Ramos (cell line): Measurements from ENCODE around the gene SF3B1.
"Not testable (repeated sequence)": the region's sequence is repeated elsewhere in the genome, so short reads cannot be mapped to it uniquely, and the experiment has no call there.

ENCODE experiments used
- in situ Hi-C: fragments of 300-500 bp; cut with MboI; formaldehyde crosslinking; loops from one replicate; pipeline ENCODE4 v1.14.3; 2022; ENCODE audit warnings: low sequenced_read_pairs; ENCODE audit not compliant: unreplicated experiment

The SF3B1 gene

GRCh38 chr2:197434541-197435513 is at the start of gene SF3B1:
SF3B1 (minus strand) TSS chr2:197435028; CDS start chr2:197434999, 29 bp downstream.
- in situ Hi-C loops: no loop called here

- in situ Hi-C loops: not testable (repeated sequence)
Observed at GRCh38 chr2:197484248-197484647, 49.4 kb upstream of the SF3B1 start.

GRCh38 chr2:197480165-197481036 is 45.6 kb upstream of the SF3B1 start:
- in situ Hi-C loops: no loop called here

GRCh38 chr2:197477797-197478196 is 43.0 kb upstream of the SF3B1 start:
- in situ Hi-C loops: no loop called here

- in situ Hi-C loops: no loop called here
Observed at GRCh38 chr2:197472166-197472565, 37.3 kb upstream of the SF3B1 start.

GRCh38 chr2:197464175-197464574 is 29.3 kb upstream of the SF3B1 start:
- in situ Hi-C loops: no loop called here

GRCh38 chr2:197461057-197461456 is 26.2 kb upstream of the SF3B1 start:
- in situ Hi-C loops: no loop called here

GRCh38 chr2:197460649-197461048 is 25.8 kb upstream of the SF3B1 start:
- in situ Hi-C loops: no loop called here

- in situ Hi-C loops: no loop called here
Observed at GRCh38 chr2:197455428-197455827, 20.6 kb upstream of the SF3B1 start.

GRCh38 chr2:197454923-197455322 is 20.1 kb upstream of the SF3B1 start:
- in situ Hi-C loops: no loop called here

GRCh38 chr2:197453914-197454398 is 19.1 kb upstream of the SF3B1 start:
- in situ Hi-C loops: no loop called here

- in situ Hi-C loops: no loop called here
Observed at GRCh38 chr2:197453123-197453913, 18.5 kb upstream of the SF3B1 start, which contains the start of gene COQ10B. COQ10B (plus strand) TSS chr2:197453552; CDS start chr2:197453561, 9 bp downstream.

GRCh38 chr2:197452754-197453122 is 17.9 kb upstream of the SF3B1 start:
- in situ Hi-C loops: no loop called here

- in situ Hi-C loops: not testable (repeated sequence)
Observed at GRCh38 chr2:197450935-197451358, 16.1 kb upstream of the SF3B1 start.

- in situ Hi-C loops: no loop called here
Observed at GRCh38 chr2:197450465-197450864, 15.6 kb upstream of the SF3B1 start.

GRCh38 chr2:197446844-197447243 is 12.0 kb upstream of the SF3B1 start:
- in situ Hi-C loops: no loop called here

GRCh38 chr2:197445746-197446145 is 10.9 kb upstream of the SF3B1 start:
- in situ Hi-C loops: no loop called here

GRCh38 chr2:197442857-197443256 is 8.0 kb upstream of the SF3B1 start:
- in situ Hi-C loops: no loop called here

GRCh38 chr2:197437380-197437779 is 2.6 kb upstream of the SF3B1 start:
- in situ Hi-C loops: no loop called here
